ENCODE results near the gene RNF26. TPM values are rescaled to one million over a fixed set of nuclear protein-coding genes. Genes with fewer than 3 reads are reported as not detected.

Gene RNF26
- total and polyA plus RNA-seq, 5 donors from 2014 or later = 21.0 to 38.3 (median 37.2) TPM

GRCh38 chr11:119372260-119373058 lies 38.1 kb downstream of the RNF26 start:
- no peaks in the 10 kb centered on the region for H3K9me3 ChIP-seq (ENCODE audit: control insufficient read depth in 2 of 2, low read length in 2 of 2)
- peaks cover 0 to 1% (median 0%) of the 10 kb centered on the region in 7 donors for H3K9me3 Mint-ChIP-seq
- H3K27me3 ChIP-seq (ENCODE audit: control insufficient read depth, insufficient read depth, low read length) = peaks cover 2% of the 10 kb centered on the region
- H3K4me1 Mint-ChIP-seq = peaks cover 0 to 3% (median 0%) of the 10 kb centered on the region in 4 donors
- H3K4me3 ChIP-seq (ENCODE audit: low read depth, low read length) = no peak overlapping the region
- no peak overlapping the region for H3K4me3 Mint-ChIP-seq
- no peaks in the 10 kb centered on the region for H3K4me1 ChIP-seq (ENCODE audit: control insufficient read depth, insufficient read depth, low read length, poor library complexity, severe bottlenecking)
- no peak for DNase-seq
- H3K36me3 ChIP-seq (ENCODE audit: control insufficient read depth, insufficient read depth, low read length) = no peaks in the 10 kb centered on the region
- no peak for ATAC-seq (ENCODE audit: low read depth in 2 of 2)
- H3K27ac Mint-ChIP-seq = no peak overlapping the region
- H3K36me3 Mint-ChIP-seq = no peaks in the 10 kb centered on the region
- H3K27me3 Mint-ChIP-seq = peaks cover 7% of the 10 kb centered on the region
- H3K27ac ChIP-seq (ENCODE audit: insufficient read depth, low read length, poor library complexity, severe bottlenecking) = no peak overlapping the region

GRCh38 chr11:119373059-119373920 lies 39.0 kb downstream of the RNF26 start:
- Histone ChIP-seq H3K27ac (ENCODE audit: insufficient read depth, low read length, poor library complexity, severe bottlenecking) (no peak overlapping the region), H3K36me3 (ENCODE audit: control insufficient read depth, insufficient read depth, low read length) (no peaks in the 10 kb centered on the region), H3K4me1 (ENCODE audit: control insufficient read depth, insufficient read depth, low read length, poor library complexity, severe bottlenecking) (no peaks in the 10 kb centered on the region), H3K9me3 (ENCODE audit: control insufficient read depth in 2 of 2, low read length in 2 of 2) (no peaks in the 10 kb centered on the region), H3K27me3 (ENCODE audit: control insufficient read depth, insufficient read depth, low read length) (peaks cover 2% of the 10 kb centered on the region), H3K4me3 (ENCODE audit: low read depth, low read length) (no peak overlapping the region)
- H3K4me3 Mint-ChIP-seq = no peak overlapping the region
- H3K9me3 Mint-ChIP-seq = peaks cover 0 to under 1% (median 0%) of the 10 kb centered on the region in 7 donors
- H3K27me3 Mint-ChIP-seq = peaks cover 7% of the 10 kb centered on the region
- no peak overlapping the region for H3K27ac Mint-ChIP-seq
- no peaks in the 10 kb centered on the region for H3K36me3 Mint-ChIP-seq
- H3K4me1 Mint-ChIP-seq = peaks cover 0 to 3% (median 0%) of the 10 kb centered on the region in 4 donors
- DNase-seq = no peak
- no peak for ATAC-seq (ENCODE audit: low read depth in 2 of 2)

GRCh38 chr11:119373921-119374631 lies 39.7 kb downstream of the RNF26 start:
- no peak overlapping the region for H3K4me3 Mint-ChIP-seq
- no peaks in the 10 kb centered on the region for H3K36me3 ChIP-seq (ENCODE audit: control insufficient read depth, insufficient read depth, low read length)
- H3K27me3 Mint-ChIP-seq = peaks cover 10% of the 10 kb centered on the region
- H3K27me3 ChIP-seq (ENCODE audit: control insufficient read depth, insufficient read depth, low read length) = no peaks in the 10 kb centered on the region
- H3K27ac Mint-ChIP-seq = no peak overlapping the region
- H3K27ac ChIP-seq (ENCODE audit: insufficient read depth, low read length, poor library complexity, severe bottlenecking) = no peak overlapping the region
- no peaks in the 10 kb centered on the region for H3K9me3 ChIP-seq (ENCODE audit: control insufficient read depth in 2 of 2, low read length in 2 of 2)
- H3K36me3 Mint-ChIP-seq = no peaks in the 10 kb centered on the region
- H3K4me3 ChIP-seq (ENCODE audit: low read depth, low read length) = no peak overlapping the region
- H3K4me1 ChIP-seq (ENCODE audit: control insufficient read depth, insufficient read depth, low read length, poor library complexity, severe bottlenecking) = no peaks in the 10 kb centered on the region
- no peaks in the 10 kb centered on the region for H3K9me3 Mint-ChIP-seq
- peaks cover 0 to 3% (median 0%) of the 10 kb centered on the region in 4 donors for H3K4me1 Mint-ChIP-seq
- no peak for ATAC-seq (ENCODE audit: low read depth in 2 of 2)
- DNase-seq = peak in 1 of 3 donors; percentile 36

GRCh38 chr11:119374632-119375336 lies 40.5 kb downstream of the RNF26 start:
- no peaks in the 10 kb centered on the region for H3K36me3 Mint-ChIP-seq

GRCh38 chr11:119375337-119376196 lies 41.2 kb downstream of the RNF26 start:
- H3K4me1 Mint-ChIP-seq = peaks cover 0 to 3% (median 0%) of the 10 kb centered on the region in 4 donors
- Histone ChIP-seq H3K9me3 (ENCODE audit: control insufficient read depth in 2 of 2, low read length in 2 of 2) (no peaks in the 10 kb centered on the region), H3K4me3 (ENCODE audit: low read depth, low read length) (no peak overlapping the region), H3K36me3 (ENCODE audit: control insufficient read depth, insufficient read depth, low read length) (no peaks in the 10 kb centered on the region), H3K27ac (ENCODE audit: insufficient read depth, low read length, poor library complexity, severe bottlenecking) (no peak overlapping the region), H3K4me1 (ENCODE audit: control insufficient read depth, insufficient read depth, low read length, poor library complexity, severe bottlenecking) (peaks cover under 1% of the 10 kb centered on the region), H3K27me3 (ENCODE audit: control insufficient read depth, insufficient read depth, low read length) (no peaks in the 10 kb centered on the region)
- H3K27me3 Mint-ChIP-seq = peaks cover 12% of the 10 kb centered on the region
- H3K9me3 Mint-ChIP-seq = no peaks in the 10 kb centered on the region
- H3K36me3 Mint-ChIP-seq = no peaks in the 10 kb centered on the region
- H3K27ac Mint-ChIP-seq = no peak overlapping the region
- DNase-seq (no peak), ATAC-seq (ENCODE audit: low read depth in 2 of 2) (no peak)
- H3K4me3 Mint-ChIP-seq = no peak overlapping the region

More at GRCh38 chr11:119374632-119375336, 40.5 kb downstream of the RNF26 start:
- no peaks in the 10 kb centered on the region for H3K36me3 ChIP-seq (ENCODE audit: control insufficient read depth, insufficient read depth, low read length)
- DNase-seq (no peak), ATAC-seq (ENCODE audit: low read depth in 2 of 2) (no peak)
- peaks cover 12% of the 10 kb centered on the region for H3K27me3 Mint-ChIP-seq
- peaks cover 0 to 3% (median 0%) of the 10 kb centered on the region in 4 donors for H3K4me1 Mint-ChIP-seq
- no peak overlapping the region for H3K4me3 ChIP-seq (ENCODE audit: low read depth, low read length)
- H3K9me3 Mint-ChIP-seq = no peaks in the 10 kb centered on the region
- H3K27me3 ChIP-seq (ENCODE audit: control insufficient read depth, insufficient read depth, low read length) = no peaks in the 10 kb centered on the region
- no peaks in the 10 kb centered on the region for H3K9me3 ChIP-seq (ENCODE audit: control insufficient read depth in 2 of 2, low read length in 2 of 2)
- no peaks in the 10 kb centered on the region for H3K4me1 ChIP-seq (ENCODE audit: control insufficient read depth, insufficient read depth, low read length, poor library complexity, severe bottlenecking)
- no peak overlapping the region for H3K4me3 Mint-ChIP-seq
- no peak overlapping the region for H3K27ac ChIP-seq (ENCODE audit: insufficient read depth, low read length, poor library complexity, severe bottlenecking)
- H3K27ac Mint-ChIP-seq = no peak overlapping the region

- H3K27ac Mint-ChIP-seq = peak overlapping the region in 1 of 3 donors; percentile 85
- H3K27me3 Mint-ChIP-seq = peaks cover 12% of the 10 kb centered on the region
- H3K4me3 ChIP-seq (ENCODE audit: low read depth, low read length) = no peak overlapping the region
- ATAC-seq (ENCODE audit: low read depth in 2 of 2) (no peak), DNase-seq (no peak)
- no peaks in the 10 kb centered on the region for H3K27me3 ChIP-seq (ENCODE audit: control insufficient read depth, insufficient read depth, low read length)
- H3K4me3 Mint-ChIP-seq = no peak overlapping the region
- no peaks in the 10 kb centered on the region for H3K9me3 ChIP-seq (ENCODE audit: control insufficient read depth in 2 of 2, low read length in 2 of 2)
- peaks cover 8% of the 10 kb centered on the region for H3K4me1 ChIP-seq (ENCODE audit: control insufficient read depth, insufficient read depth, low read length, poor library complexity, severe bottlenecking)
- H3K36me3 Mint-ChIP-seq = no peaks in the 10 kb centered on the region
- peaks cover 0 to 8% (median 0%) of the 10 kb centered on the region in 4 donors for H3K4me1 Mint-ChIP-seq
- no peaks in the 10 kb centered on the region for H3K9me3 Mint-ChIP-seq
- H3K27ac ChIP-seq (ENCODE audit: insufficient read depth, low read length, poor library complexity, severe bottlenecking) = no peak overlapping the region
- no peaks in the 10 kb centered on the region for H3K36me3 ChIP-seq (ENCODE audit: control insufficient read depth, insufficient read depth, low read length)
These were observed 42.0 kb downstream of the RNF26 start for GRCh38 chr11:119376197-119376847.

All from CD4-positive, CD25-positive, alpha-beta regulatory T cell (primary cell).